ENCODE data around the gene GALNT17.
"Not testable (repeated sequence)": the region's sequence is repeated elsewhere in the genome, so short reads cannot be mapped to it uniquely, and the experiment has no call there.

Gene GALNT17

DNA sequence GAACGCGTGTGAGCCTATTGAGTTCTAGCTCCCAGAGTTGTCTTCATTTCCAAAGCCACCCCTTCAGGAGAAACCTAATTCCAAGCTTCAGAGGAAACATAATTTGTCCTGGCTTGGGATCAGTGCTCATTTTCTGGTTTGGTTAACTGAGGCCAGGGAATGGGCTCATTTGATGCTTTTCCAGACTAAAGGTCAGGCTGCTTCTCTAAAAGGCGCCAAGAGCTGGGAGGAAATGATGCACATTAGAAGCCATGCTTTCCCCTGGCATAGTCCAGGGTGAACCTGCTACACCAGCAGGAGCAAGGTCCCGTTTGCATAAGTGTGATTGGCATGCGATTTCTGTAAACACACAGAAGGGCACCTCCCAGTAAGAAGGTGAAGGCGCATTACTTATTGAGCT, 435.0 kb downstream of the GALNT17 start:
- no peak overlapping the region for H3K4me3 Mint-ChIP-seq
- H3K9me3 Mint-ChIP-seq: peaks cover 4% of the 10 kb centered on the region
- H3K27ac Mint-ChIP-seq: no peak overlapping the region
- peaks cover 8% of the 10 kb centered on the region for H3K4me1 Mint-ChIP-seq
- H3K27me3 Mint-ChIP-seq (ENCODE audit: low read depth, poor library complexity): peaks cover 4% of the 10 kb centered on the region
- DNase-seq: no peak
- H3K36me3 Mint-ChIP-seq (ENCODE audit: low read depth): no peaks in the 10 kb centered on the region
- TF ChIP-seq, protein P1, sequence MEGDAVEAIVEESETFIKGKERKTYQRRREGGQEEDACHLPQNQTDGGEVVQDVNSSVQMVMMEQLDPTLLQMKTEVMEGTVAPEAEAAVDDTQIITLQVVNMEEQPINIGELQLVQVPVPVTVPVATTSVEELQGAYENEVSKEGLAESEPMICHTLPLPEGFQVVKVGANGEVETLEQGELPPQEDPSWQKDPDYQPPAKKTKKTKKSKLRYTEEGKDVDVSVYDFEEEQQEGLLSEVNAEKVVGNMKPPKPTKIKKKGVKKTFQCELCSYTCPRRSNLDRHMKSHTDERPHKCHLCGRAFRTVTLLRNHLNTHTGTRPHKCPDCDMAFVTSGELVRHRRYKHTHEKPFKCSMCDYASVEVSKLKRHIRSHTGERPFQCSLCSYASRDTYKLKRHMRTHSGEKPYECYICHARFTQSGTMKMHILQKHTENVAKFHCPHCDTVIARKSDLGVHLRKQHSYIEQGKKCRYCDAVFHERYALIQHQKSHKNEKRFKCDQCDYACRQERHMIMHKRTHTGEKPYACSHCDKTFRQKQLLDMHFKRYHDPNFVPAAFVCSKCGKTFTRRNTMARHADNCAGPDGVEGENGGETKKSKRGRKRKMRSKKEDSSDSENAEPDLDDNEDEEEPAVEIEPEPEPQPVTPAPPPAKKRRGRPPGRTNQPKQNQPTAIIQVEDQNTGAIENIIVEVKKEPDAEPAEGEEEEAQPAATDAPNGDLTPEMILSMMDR (IDR thresholded peaks at IDR 0.05): no peak

DNA sequence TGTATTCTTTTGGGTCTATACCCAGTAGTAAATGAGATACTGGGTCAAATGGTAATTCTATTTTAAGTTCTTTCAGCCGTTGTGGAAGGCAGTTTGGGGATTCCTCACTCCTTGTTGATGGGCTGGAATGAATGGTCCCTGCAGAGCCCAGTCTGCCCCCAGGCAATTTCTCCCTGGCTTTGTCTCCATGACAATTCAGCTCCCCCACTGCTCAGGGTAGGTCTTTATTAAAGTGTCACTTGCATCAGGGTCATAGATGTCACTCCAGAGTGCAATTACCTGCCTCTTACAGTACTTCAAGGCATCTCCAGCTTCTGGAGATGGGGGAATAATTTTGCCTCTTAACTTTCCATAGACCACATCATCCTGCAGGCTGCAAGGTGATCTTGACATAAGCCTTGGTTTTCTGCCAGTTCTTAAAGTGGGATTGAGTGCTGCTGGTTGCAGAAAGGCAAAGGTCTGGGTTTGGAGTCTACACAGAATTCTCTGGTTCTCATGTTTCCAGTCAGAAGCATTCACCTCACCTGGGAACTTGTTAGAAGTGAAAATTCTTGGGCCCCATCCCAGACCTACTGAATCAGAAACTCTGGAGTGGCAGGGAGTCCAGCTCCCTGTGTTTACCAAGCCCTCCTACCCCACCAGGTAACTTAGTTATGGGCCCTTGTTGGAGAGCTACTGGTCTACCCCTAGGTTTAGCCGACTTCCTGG, 442.4 kb downstream of the GALNT17 start:
- DNase-seq: no peak
- no peaks in the 10 kb centered on the region for H3K36me3 Mint-ChIP-seq (ENCODE audit: low read depth)
- H3K4me1 Mint-ChIP-seq: peaks cover 8% of the 10 kb centered on the region
- H3K27ac Mint-ChIP-seq: no peak overlapping the region
- H3K4me3 Mint-ChIP-seq: no peak overlapping the region
- peaks cover 4% of the 10 kb centered on the region for H3K9me3 Mint-ChIP-seq
- no peaks in the 10 kb centered on the region for H3K27me3 Mint-ChIP-seq (ENCODE audit: low read depth, poor library complexity)
- TF ChIP-seq, protein P1 (IDR thresholded peaks at IDR 0.05): no peak

DNA sequence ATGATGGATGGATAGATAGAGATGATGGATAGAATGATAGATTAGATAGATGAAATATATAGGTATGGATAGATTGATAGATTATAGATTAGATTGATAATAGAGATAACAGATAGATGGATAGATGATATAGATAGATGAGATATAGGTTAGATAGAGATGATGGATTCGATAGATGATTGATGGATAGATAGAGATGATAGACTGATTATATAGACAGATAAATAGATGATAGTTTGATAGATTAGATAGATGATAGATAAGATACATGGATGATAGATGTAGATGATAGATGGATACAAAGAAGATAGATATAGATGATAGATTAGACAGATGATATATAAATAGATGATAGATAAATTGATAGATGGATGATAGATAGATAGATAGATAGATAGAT, 448.1 kb downstream of the GALNT17 start:
- Mint-ChIP-seq H3K9me3 (peaks cover 4% of the 10 kb centered on the region), H3K4me3 (no peak overlapping the region), H3K4me1 (no peaks in the 10 kb centered on the region), H3K36me3 (ENCODE audit: low read depth) (no peaks in the 10 kb centered on the region), H3K27ac (no peak overlapping the region), H3K27me3 (ENCODE audit: low read depth, poor library complexity) (peaks cover 3% of the 10 kb centered on the region)
- no peak for DNase-seq
- TF ChIP-seq, protein P1 (IDR thresholded peaks at IDR 0.05): no peak

DNA sequence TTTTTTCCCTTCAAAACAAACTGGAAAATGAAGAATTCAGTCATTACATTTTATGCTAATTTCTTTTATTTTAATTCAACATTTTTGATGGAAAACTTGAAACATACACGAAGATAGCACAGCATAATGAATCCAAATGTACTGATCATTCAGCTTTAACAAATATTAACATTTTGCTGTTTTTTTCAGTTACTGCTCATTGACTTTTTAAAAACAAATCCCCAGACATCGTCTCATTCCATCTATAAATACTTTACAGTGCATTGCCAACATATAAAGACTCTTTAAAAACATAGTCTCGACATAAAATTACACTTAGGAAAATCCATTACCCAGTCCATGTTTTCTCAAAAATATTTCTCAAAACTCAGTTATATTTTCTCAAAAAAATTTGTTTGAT, 452.3 kb downstream of the GALNT17 start:
- peaks cover 25% of the 10 kb centered on the region for H3K9me3 Mint-ChIP-seq
- DNase-seq: no peak
- TF ChIP-seq, protein P1 (IDR thresholded peaks at IDR 0.05): no peak
- H3K4me1 Mint-ChIP-seq: no peaks in the 10 kb centered on the region
- peaks cover 3% of the 10 kb centered on the region for H3K27me3 Mint-ChIP-seq (ENCODE audit: low read depth, poor library complexity)
- no peak overlapping the region for H3K27ac Mint-ChIP-seq
- H3K4me3 Mint-ChIP-seq: no peak overlapping the region
- no peaks in the 10 kb centered on the region for H3K36me3 Mint-ChIP-seq (ENCODE audit: low read depth)

DNA sequence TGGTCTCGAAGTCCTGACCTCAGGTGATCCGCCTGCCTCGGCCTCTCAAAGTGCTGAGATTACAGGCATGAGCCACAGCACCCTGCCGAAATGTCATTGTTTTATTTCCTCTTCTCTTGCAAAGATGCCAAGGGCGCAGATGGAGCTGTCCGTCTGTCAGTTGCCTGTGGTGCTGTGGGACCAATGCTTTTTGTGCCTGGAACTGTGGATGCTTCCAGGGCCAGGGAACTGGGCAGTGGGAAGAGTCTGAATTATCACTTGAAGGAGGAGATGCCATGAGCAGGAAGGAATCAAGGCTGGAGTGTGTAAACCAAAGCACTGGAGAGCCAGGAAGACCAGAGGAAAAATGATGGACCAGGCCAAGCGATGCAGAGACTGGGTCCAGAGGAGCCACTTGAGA, 459.9 kb downstream of the GALNT17 start:
- peaks cover 4% of the 10 kb centered on the region for H3K27me3 Mint-ChIP-seq (ENCODE audit: low read depth, poor library complexity)
- H3K9me3 Mint-ChIP-seq: peaks cover 20% of the 10 kb centered on the region
- no peak overlapping the region for H3K4me3 Mint-ChIP-seq
- TF ChIP-seq, protein P1 (IDR thresholded peaks at IDR 0.05): no peak
- no peaks in the 10 kb centered on the region for H3K4me1 Mint-ChIP-seq
- no peaks in the 10 kb centered on the region for H3K36me3 Mint-ChIP-seq (ENCODE audit: low read depth)
- DNase-seq: no peak
- H3K27ac Mint-ChIP-seq: no peak overlapping the region

DNA sequence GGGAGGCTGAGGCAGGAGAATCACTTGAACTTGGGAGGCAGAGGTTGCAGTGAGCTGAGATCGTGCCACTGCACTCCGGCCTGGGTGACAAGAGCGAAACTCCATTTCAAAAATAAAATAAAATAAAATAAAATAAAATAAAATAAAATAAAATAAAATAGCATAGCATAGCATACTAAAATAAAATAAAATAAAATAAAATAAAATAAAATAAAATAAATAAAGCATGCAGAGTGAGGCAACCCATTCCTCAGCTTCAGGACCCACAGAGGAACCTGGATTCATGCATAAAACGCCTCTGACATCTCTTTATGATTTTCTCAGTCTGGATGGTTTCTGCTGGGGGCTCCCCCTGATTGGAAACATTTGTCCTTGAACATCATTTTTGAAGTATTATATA, 460.4 kb downstream of the GALNT17 start:
- DNase-seq; H3K4me3 Mint-ChIP-seq; H3K36me3 Mint-ChIP-seq (ENCODE audit: low read depth); H3K27me3 Mint-ChIP-seq (ENCODE audit: low read depth, poor library complexity); H3K27ac Mint-ChIP-seq; H3K4me1 Mint-ChIP-seq: not testable (repeated sequence)
- H3K9me3 Mint-ChIP-seq: peaks cover 15% of the 10 kb centered on the region
